Suprapubic skin (tissue), 3 donors: ENCODE measurements around the gene EXOC2.

ENCODE experiments used
- POLR2A ChIP-seq, 2 donors: fragments of 450-650 bp; IDR thresholded peaks; one replicate each; pipeline ENCODE4 v1.6.1; 2017; ENCODE audit warnings: antibody characterized with exemption in 2 of 2, mild to moderate bottlenecking in 2 of 2, moderate library complexity in 2 of 2
- TF ChIP-seq, protein P1 (sequence below), 2 donors: fragments of 200-600 bp in 1 of 2; fragments of 450-650 bp in 1 of 2; sonication (generic) in 1 of 2; IDR thresholded peaks; one replicate each; pipeline ENCODE4 v1.5.1; 2016 to 2019; ENCODE audit warnings: antibody characterized with exemption in 2 of 2, mild to moderate bottlenecking in 1 of 2, moderate library complexity in 1 of 2

GRCh38 chr6:445571-446417, 247.1 kb downstream of the EXOC2 start:
- TF ChIP-seq, protein P1, sequence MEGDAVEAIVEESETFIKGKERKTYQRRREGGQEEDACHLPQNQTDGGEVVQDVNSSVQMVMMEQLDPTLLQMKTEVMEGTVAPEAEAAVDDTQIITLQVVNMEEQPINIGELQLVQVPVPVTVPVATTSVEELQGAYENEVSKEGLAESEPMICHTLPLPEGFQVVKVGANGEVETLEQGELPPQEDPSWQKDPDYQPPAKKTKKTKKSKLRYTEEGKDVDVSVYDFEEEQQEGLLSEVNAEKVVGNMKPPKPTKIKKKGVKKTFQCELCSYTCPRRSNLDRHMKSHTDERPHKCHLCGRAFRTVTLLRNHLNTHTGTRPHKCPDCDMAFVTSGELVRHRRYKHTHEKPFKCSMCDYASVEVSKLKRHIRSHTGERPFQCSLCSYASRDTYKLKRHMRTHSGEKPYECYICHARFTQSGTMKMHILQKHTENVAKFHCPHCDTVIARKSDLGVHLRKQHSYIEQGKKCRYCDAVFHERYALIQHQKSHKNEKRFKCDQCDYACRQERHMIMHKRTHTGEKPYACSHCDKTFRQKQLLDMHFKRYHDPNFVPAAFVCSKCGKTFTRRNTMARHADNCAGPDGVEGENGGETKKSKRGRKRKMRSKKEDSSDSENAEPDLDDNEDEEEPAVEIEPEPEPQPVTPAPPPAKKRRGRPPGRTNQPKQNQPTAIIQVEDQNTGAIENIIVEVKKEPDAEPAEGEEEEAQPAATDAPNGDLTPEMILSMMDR (IDR thresholded peaks at IDR 0.05) = no peak
- TF ChIP-seq POLR2A (IDR thresholded peaks at IDR 0.05) = no peak
